TTC549 (cell line): ENCODE data around the gene SIRPG.
"Not testable (repeated sequence)": the region's sequence is repeated elsewhere in the genome, so short reads cannot be mapped to it uniquely, and the experiment has no call there.

ENCODE experiments used
- FAIRE-seq: peaks from 2 replicates; lab custom pipeline; 2012; peaks lifted over from hg19 to GRCh38; lab: Jason Lieb, UNC

SIRPG gene

GRCh38 chr20:1635291-1635979 lies 22.1 kb downstream of the SIRPG start:
- no peak for FAIRE-seq

- FAIRE-seq, result no peak
These were observed 24.0 kb downstream of the SIRPG start for GRCh38 chr20:1633535-1633934.

- no peak for FAIRE-seq
These were observed 25.4 kb downstream of the SIRPG start for GRCh38 chr20:1632178-1632577.

DNA sequence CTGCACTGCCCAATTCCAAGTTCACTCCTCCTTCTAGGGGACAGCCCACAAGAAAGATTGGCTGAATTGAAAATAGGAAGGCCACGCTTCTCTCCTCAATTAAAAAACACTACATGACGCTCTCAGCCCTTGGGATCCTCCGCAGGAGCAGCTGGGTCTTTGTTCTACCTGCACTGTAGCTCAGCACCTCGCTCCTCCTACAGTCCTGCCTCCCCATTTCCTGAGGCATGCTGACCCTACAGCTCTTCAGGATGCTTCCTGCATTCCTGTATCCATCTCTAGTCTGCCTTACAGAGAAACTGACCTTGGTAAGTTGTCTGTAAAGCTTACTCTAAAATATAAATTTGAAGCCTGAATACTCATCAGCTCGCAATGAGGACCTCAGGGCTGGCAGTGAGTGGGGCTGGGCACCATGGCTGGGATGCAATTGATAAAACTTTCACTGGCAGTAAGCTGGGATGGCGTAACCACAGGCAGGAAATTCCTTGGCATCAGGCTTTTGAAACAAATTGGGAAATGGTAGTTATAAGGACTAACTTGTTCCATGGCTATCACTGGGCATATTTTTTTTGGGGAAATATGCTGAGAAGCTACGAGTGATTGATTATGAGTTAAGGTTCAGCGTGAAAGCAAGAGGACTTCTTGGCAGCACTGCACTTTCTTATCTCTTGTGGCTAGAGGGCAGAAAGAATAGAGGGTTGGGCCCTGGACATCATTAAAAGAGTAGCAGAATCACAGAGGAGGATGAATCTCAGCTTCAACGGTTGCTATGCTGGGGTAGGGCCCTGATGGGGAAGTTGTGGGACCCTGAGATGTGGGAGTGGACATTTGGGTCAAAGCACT lies 26.0 kb downstream of the SIRPG start:
- FAIRE-seq, result no peak

DNA sequence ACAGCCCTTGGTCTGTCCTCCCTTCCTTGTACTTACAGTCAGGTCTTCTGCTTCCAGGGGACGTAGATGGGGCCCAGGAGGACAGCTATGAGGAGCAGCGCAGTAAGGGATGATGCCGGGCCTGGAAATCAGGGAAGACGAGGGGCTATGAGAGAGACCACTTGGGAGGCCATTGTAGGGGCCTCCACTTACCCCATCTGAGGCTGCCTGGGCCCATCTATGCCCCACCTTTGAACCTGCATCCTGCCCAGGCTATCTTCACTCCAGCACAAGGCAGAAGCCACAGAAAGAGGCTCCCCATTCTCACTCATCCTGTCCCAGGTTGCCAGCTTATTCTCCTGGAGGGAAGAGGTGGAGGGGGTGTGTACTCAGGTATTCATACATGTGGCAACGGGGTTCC lies 27.4 kb downstream of the SIRPG start:
- no peak for FAIRE-seq

DNA sequence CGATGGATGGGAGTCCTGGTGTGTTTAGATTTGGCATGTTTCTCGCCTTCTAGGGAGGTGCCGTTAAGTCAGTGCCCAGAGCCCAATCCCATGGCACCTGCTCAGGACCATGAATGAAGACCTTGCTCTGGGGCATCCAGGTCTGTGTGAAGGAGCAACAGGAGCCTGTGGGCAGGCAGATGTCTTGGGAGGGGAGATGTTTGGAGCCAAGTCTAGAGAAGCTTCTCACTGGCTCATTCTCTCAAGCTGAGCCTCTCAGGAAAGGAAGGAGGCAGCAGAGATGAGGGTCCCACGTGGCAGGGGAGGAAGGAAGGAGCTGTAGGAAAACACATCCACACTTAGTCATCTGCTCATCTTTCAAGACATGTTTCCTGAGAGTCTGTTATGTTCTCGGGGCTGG lies 28.3 kb downstream of the SIRPG start:
- no peak for FAIRE-seq

DNA sequence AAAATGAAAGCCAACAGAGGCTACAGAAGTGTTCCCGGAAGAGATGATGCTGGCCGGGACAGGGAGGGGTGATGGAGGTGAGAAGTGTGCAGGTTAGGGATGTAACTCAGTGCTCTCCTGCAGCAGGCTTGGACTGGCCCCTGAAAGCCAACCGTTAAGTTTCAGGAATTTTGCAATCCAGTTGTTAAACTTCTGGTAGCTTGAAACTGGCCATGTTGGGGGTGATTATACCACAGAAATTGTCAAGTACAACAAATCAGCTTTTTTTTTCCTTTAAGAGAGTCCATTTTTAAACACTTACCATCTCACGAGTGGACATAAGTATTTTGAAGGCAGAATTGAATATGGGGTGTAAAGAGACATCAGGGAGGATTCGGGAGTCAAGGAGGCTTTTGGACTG lies 29.0 kb downstream of the SIRPG start:
- no peak for FAIRE-seq

GRCh38 chr20:1627200-1627550 lies 30.4 kb downstream of the SIRPG start:
- no peak for FAIRE-seq

DNA sequence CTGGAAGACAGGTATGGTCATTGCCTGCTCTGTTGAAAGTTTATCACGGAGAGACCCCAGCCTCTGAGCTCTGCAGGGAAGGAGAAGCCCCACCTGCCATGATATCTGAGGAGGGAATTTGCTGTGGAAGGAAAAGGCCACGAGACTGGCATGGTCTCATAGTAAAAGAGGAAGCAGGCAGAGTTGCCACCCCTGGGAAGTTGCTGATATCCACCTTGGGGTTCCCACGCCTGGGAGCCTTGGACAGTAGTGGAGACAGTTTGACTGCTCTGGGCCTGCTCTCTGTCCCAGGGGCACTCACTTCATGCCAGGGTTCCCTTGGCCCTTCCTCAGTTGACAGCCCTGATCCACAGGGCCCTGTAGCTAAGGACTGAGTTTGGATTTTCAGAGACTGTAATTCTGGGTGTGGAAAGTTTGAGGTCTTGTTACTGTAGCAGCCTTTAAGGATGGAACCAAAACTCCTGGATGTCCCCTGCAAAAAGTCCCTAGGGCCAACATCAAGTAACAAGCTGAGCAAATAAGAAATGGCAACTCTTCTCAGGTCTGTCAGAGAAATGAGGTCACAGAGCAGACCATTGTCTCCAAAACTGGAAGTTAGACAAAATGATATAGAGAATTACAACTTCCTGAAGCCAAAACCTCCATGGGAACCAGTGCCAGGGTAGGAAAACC lies 30.9 kb downstream of the SIRPG start:
- no peak for FAIRE-seq

DNA sequence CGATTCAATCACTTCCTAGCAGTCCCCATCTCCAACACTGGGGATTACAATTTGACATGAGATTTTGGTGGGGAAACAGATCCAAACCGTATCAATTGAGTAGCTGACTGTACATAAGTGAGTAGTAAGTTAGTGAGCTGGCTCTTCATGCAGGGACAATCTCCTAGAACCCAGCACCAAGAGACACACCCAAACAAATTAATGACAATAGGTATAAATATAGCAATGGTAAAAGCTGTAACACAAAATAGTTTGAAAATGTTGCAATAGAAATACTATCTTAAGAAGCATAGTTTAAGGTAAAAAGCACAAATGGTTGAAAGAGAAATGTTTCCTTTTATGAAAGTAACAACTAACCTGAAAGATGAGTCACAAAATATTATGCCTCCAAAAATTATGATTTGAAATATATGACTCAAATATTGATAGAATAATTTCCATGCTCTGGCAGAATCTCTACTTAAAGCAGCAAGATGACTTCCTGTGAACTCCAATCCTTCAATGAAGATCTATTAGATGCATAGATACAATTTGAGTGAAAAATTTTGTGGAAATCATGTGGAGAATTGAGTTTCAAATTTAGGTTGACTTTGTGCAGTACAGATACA lies 32.4 kb downstream of the SIRPG start:
- FAIRE-seq, result no peak

DNA sequence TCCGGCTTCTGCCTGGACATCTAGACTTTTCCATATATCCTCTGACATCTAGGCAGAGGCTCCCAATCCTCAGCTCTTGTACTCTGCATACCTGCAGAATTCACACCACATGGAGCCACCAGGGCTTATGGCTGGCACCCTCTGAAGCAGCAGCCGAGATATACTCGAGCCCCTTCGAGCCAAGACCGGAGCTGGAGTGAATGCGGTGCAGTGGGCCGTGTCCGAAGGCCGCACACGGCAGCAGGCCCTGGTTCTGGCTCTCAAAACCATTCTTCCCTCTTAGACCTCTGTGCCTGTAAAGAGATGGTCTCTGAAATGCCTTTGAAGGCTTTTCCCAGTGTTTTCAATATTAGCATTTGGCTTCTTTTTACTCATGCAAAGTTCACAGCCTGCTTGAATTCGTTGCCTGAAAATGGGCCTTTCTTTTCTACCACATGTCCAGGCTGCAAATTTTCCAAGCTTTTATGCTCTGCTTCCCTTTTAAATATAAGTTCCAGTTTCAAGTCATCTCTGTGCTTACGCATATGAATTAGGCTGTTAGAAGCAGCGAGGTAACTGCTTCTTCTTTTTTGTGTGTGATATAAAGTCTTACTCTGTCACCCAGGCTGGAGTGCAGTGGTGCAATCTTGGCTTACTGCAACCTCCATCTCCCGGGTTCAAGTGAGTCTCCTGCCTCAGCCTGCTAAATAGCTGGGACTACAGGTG lies 33.9 kb downstream of the SIRPG start:
- FAIRE-seq, result no peak

DNA sequence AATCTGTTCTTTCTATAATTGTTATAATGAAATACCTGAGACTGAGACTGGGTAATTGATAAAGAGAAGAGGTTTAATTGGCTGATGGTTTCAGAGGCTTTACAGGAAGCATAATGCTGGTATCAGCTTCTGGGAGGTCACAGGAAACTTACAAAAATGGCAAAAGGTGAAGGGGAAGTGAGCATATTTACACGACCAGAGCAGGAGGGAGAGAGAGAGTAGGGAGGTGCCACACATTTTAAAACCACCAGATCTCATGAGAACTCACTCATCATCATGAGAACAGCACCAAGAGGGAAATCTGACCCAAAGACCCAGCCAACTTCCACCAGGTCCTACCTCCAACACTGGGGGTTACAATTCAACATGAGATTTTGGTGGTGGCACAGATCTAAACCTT lies 35.1 kb downstream of the SIRPG start:
- no peak for FAIRE-seq

GRCh38 chr20:1621316-1621715 lies 36.3 kb downstream of the SIRPG start:
- no peak for FAIRE-seq

- no peak for FAIRE-seq
These were observed 37.6 kb downstream of the SIRPG start, which contains the start of gene SIRPB1 for GRCh38 chr20:1619861-1620444. Gene SIRPB1 (minus strand): TSS chr20:1620009. CDS start chr20:1619944, 65 bp downstream.

DNA sequence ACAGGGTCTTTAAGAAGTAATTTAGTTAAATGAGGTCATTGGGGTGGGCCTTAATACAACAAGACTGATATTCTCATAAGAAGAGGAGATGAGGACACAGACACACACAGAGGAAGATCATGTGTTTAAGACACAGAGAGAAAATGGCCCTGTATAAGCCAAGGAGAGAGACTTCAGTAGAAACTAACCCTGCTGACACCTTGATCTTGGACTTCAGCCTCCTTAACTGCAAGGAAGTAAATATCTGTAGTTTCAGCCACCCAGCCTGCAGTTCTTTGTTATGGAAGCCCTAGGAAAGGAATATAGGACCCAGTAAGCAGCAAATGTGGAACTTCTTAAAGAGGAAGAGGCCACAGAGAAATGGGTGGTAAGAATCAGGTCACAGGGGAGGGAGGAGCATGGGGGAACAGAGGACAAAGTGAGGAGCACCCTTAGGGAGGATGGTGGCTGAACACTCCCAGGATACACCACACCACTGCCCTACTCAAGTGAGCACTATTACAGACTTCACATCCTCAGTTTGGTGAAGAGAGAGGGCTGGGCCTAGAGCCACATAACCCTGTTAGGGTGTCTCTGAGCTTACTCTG lies 38.5 kb downstream of the SIRPG start:
- FAIRE-seq, result no peak

GRCh38 chr20:1618479-1618878 lies 39.1 kb downstream of the SIRPG start:
- no peak for FAIRE-seq

DNA sequence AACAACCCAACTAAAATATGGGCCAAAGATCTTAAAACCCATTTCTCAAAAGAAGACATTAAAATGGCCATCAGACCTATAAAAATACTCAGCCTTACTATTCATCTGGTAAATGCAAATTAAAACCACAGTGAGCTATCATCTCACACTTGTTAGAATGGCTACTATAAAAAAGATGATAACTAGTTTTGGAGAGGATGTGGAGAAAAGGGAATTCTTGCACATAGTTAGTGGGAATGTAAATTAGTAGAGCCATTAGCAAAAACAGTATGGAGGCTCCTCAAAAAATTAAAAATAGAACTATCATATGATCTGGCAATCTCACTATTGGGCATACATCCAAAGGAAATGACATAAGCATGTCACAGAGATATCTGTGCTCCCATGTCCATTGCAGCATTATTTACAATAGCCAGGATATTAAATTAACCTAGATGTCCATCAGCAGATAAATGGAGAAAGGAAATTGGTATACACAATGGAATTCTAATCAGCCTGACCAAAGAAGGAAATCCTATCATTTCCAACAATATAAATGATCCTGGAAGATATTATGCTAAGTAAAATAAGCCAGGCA lies 40.6 kb downstream of the SIRPG start:
- FAIRE-seq, result no peak

- FAIRE-seq, result not testable (repeated sequence)
These were observed 47.2 kb downstream of the SIRPG start for GRCh38 chr20:1610404-1610803.

- not testable (repeated sequence) for FAIRE-seq
These were observed 48.8 kb downstream of the SIRPG start for GRCh38 chr20:1608678-1609347.

DNA sequence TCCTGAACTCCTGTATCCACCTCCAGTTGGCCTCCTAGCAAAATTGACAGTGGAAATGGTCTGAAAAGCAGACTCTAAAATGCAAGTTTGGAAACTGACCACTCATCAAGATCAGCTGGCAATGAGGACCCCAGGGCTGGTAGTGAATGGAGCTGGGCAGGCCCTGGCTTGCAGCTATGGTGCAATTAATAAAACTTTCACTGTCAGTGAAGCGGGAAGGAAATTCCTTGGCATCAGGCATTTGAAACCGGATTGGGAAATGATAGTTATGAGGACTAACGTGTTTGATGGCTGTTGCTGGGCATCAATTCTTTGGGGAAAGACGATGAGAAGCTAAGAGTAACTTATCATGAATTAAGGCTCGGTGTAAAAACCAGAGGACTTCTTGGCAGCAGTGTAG lies 56.8 kb downstream of the SIRPG start:
- no peak for FAIRE-seq
